HCT116 (cell line): Measurements from ENCODE around the gene WNT2. TPM values are rescaled to one million over a fixed set of nuclear protein-coding genes. Genes with fewer than 3 reads are reported as not detected.

Experiments
- ATAC-seq: fragments of 200-7000 bp; cut with Tn5 transposase; 2 replicates; pipeline ENCODE4 v1.9.1; 2020; ENCODE audit warnings: mild to moderate bottlenecking, moderate library complexity
- BruUV-seq: library from RNA; stranded (reverse); fragments of 400-500 nt; replicated peaks from 2 replicates; lab custom pipeline; 2021; lab: Mats Ljungman, UMichigan
- CTCF ChIA-PET: fragments of 300-600 bp; sonication (Branson Sonifier 250); formaldehyde crosslinking; loops from one replicate; lab custom pipeline; 2021; ENCODE audit warnings: antibody characterized with exemption; lab: Charles Lee
- POLR2A ChIA-PET: fragments of 300-600, 350-600 bp; sonication (Branson Sonifier 250); formaldehyde crosslinking; loops from one replicate; lab custom pipeline; 2021; ENCODE audit warnings: antibody characterized with exemption; lab: Charles Lee
- RAD21 ChIA-PET, 2 experiments: fragments of 300-600 bp; sonication (Branson Sonifier 250); formaldehyde crosslinking; loops; one replicate each; lab custom pipeline; 2023; ENCODE audit warnings: low total read pairs in 2 of 2; ENCODE audit not compliant: uncharacterized antibody in 2 of 2, unreplicated experiment in 2 of 2, low non-redundant PET in 1 of 2; lab: Charles Lee
- DNase-seq: peaks from one replicate; pipeline ENCODE4 v3.0.0-alpha.2; 2010; ENCODE audit warnings: low read depth, low spot score
- H2AFZ ChIP-seq: fragments of 200-600 bp; shearing (Covaris generic), sonication (generic); 2 replicates; pipeline ENCODE4 v1.6.1; 2017; ENCODE audit warnings: low read depth, mixed run types, mixed read lengths, antibody characterized with exemption, low read length; ENCODE audit not compliant: poor library complexity, severe bottlenecking
- H3K27ac ChIP-seq: 2 replicates; pipeline ENCODE4 v1.5.1; 2012; ENCODE audit warnings: low read depth, low read length
- H3K27me3 ChIP-seq: fragments of 200-600 bp; sonication (generic); 2 replicates; pipeline ENCODE4 v1.6.1; 2016; ENCODE audit warnings: mixed run types, low read length, mixed read lengths; ENCODE audit not compliant: insufficient read depth
- H3K36me3 ChIP-seq, 2 experiments: fragments of 200-500 bp in 1 of 2; fragments of 200-600 bp in 1 of 2; sonication (Bioruptor generic) in 1 of 2; sonication (generic) in 1 of 2; 2 replicates each; pipeline versions ENCODE4 v1.5.1 to v1.6.1; 2014 to 2016; ENCODE audit warnings: low read length in 2 of 2, inconsistent platforms in 1 of 2, mixed read lengths in 1 of 2, mixed run types in 1 of 2; ENCODE audit not compliant: insufficient read depth in 2 of 2, control insufficient read depth in 1 of 2
- H3K4me1 ChIP-seq, 2 experiments: fragments of 200-600 bp in 1 of 2; sonication (generic) in 1 of 2; 2 replicates each; pipeline versions ENCODE4 v1.5.1 to v1.6.1; 2012 to 2017; ENCODE audit warnings: low read length in 2 of 2, inconsistent platforms in 1 of 2, mild to moderate bottlenecking in 1 of 2, mixed read lengths in 1 of 2, mixed run types in 1 of 2, moderate library complexity in 1 of 2; ENCODE audit not compliant: insufficient read depth in 2 of 2, control insufficient read depth in 1 of 2
- H3K4me2 ChIP-seq: fragments of 200-600 bp; sonication (generic); 2 replicates; pipeline ENCODE4 v1.6.1; 2017; ENCODE audit warnings: mixed run types, low read length, mixed read lengths
- H3K4me3 ChIP-seq, 2 experiments: fragments of 200-600 bp in 1 of 2; sonication (generic) in 1 of 2; replicated peaks in 1 of 2; 2 replicates each; pipeline ENCODE4 v1.5.1; 2011 to 2016; ENCODE audit warnings: low read length in 2 of 2, control low read depth in 1 of 2, low read depth in 1 of 2, mild to moderate bottlenecking in 1 of 2, mixed read lengths in 1 of 2, mixed run types in 1 of 2
- H3K79me2 ChIP-seq: fragments of 200-600 bp; sonication (generic); 2 replicates; pipeline ENCODE4 v1.6.1; 2017; ENCODE audit warnings: mild to moderate bottlenecking, mixed run types, low read length, moderate library complexity, mixed read lengths; ENCODE audit not compliant: insufficient read depth
- H3K9ac ChIP-seq: fragments of 200-600 bp; sonication (generic); 2 replicates; pipeline ENCODE4 v1.6.1; 2016; ENCODE audit warnings: low read length, mixed read lengths
- H3K9me2 ChIP-seq: fragments of 200-600 bp; sonication (generic), shearing (Covaris generic); 2 replicates; pipeline ENCODE4 v1.6.1; 2017; ENCODE audit warnings: mixed run types, mild to moderate bottlenecking, moderate library complexity; ENCODE audit not compliant: insufficient read depth
- H3K9me3 ChIP-seq, 2 experiments: fragments of 200-500 bp in 1 of 2; fragments of 200-600 bp in 1 of 2; sonication (Bioruptor generic) in 1 of 2; sonication (generic) in 1 of 2; 2 replicates each; pipeline ENCODE4 v1.6.1; 2014 to 2017; ENCODE audit warnings: low read length in 2 of 2, mixed read lengths in 2 of 2, inconsistent platforms in 1 of 2, low read depth in 1 of 2, mild to moderate bottlenecking in 1 of 2, mixed run types in 1 of 2, moderate library complexity in 1 of 2; ENCODE audit not compliant: control insufficient read depth in 1 of 2, insufficient read depth in 1 of 2
- H4K20me1 ChIP-seq: fragments of 200-600 bp; sonication (generic), shearing (Covaris generic); 2 replicates; pipeline ENCODE4 v1.6.1; 2017; ENCODE audit warnings: mixed run types, mild to moderate bottlenecking, moderate library complexity; ENCODE audit not compliant: insufficient read depth
- EGR1 ChIP-seq: IDR thresholded peaks from 2 replicates; pipeline ENCODE4 v1.6.1; 2012; ENCODE audit warnings: low read depth
- EZH2 ChIP-seq: fragments of 200-600 bp; sonication (generic); IDR thresholded peaks from 2 replicates; pipeline ENCODE4 v1.6.1; 2017; ENCODE audit warnings: antibody characterized with exemption, mixed run types
- EZH2phosphoT487 ChIP-seq: fragments of 200-600 bp; IDR thresholded peaks from 2 replicates; pipeline ENCODE4 v1.6.1; 2018; ENCODE audit warnings: antibody characterized with exemption, borderline replicate concordance
- FOSL1 ChIP-seq: IDR thresholded peaks from 2 replicates; pipeline ENCODE4 v1.6.1; 2012; ENCODE audit warnings: low read depth
- RAD21 ChIP-seq: IDR thresholded peaks from 2 replicates; pipeline ENCODE4 v1.6.1; 2012; ENCODE audit warnings: low read depth, mild to moderate bottlenecking
- SIN3A ChIP-seq: IDR thresholded peaks from 2 replicates; pipeline ENCODE4 v1.6.1; 2012; ENCODE audit warnings: low read depth
- SP1 ChIP-seq: IDR thresholded peaks from 2 replicates; pipeline ENCODE4 v1.6.1; 2012; ENCODE audit warnings: low read depth
- intact Hi-C: fragments of 100-400 bp; cut with micrococcal nuclease; formaldehyde crosslinking; loops from 2 replicates; pipeline ENCODE4 v1.10.0; 2022
- total RNA-seq: library from RNA; stranded (reverse); gene quantifications from one replicate; pipeline ENCODE4 v1.2.1, GENCODE V29; 2021; ENCODE audit not compliant: unreplicated experiment
- TF ChIP-seq, protein P1 (sequence below): IDR thresholded peaks from 2 replicates; pipeline ENCODE4 v1.6.1; 2012
- TF ChIP-seq, protein P2 (sequence below): IDR thresholded peaks from 2 replicates; pipeline ENCODE4 v1.6.1; 2011; ENCODE audit warnings: mild to moderate bottlenecking, low read length, moderate library complexity; ENCODE audit not compliant: insufficient replicate concordance; ENCODE audit errors: extremely low read depth

The WNT2 gene
- total RNA-seq, 1 experiment from 2014 or later: 0.12 TPM

DNA sequence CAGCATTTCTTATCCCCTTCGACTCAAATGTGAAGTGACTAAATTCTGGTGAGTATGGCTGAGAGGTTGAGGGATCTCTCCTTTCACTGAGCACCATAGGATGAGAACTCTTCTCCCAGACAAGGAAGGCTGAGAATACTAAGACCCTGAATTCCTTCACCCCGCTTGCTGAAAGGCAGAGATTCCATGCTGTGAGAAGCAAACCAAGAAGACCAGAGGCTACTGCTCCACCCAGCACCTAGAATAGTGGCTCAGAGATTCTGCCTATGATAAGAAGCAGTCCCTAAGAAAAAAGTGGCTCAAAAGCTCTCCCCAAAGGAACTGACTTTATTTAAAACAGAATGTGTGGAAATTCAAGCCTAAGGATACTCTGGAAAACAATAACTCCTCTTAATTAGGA is 26.7 kb upstream of the WNT2 start:
- Histone ChIP-seq H3K27ac (no peak overlapping the region), H2AFZ (no peak overlapping the region), H3K36me3 (no peaks in the 10 kb centered on the region), H3K4me1 (peaks cover 2 to 11% of the 10 kb centered on the region in 2 experiments; a peak in 2 of 4 replicates), H3K9me3 (no peaks in the 10 kb centered on the region), H3K9ac (no peak overlapping the region), H4K20me1 (no peaks in the 10 kb centered on the region), H3K9me2 (no peaks in the 10 kb centered on the region), H3K79me2 (no peaks in the 10 kb centered on the region), H3K27me3 (no peaks in the 10 kb centered on the region), H3K4me2 (0 out of 2 replicates have a peak overlapping the region, but pooled peaks have one; percentile 3), H3K4me3 (no peak overlapping the region)
- BruUV-seq: no TSS peak
- peak; percentile 46 for ATAC-seq
- POLR2A ChIA-PET: no interaction called here
- CTCF ChIA-PET: no interaction called here
- TF ChIP-seq, protein P1, sequence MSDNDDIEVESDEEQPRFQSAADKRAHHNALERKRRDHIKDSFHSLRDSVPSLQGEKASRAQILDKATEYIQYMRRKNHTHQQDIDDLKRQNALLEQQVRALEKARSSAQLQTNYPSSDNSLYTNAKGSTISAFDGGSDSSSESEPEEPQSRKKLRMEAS: no peak
- TF ChIP-seq RAD21: no peak
- TF ChIP-seq, protein P2, sequence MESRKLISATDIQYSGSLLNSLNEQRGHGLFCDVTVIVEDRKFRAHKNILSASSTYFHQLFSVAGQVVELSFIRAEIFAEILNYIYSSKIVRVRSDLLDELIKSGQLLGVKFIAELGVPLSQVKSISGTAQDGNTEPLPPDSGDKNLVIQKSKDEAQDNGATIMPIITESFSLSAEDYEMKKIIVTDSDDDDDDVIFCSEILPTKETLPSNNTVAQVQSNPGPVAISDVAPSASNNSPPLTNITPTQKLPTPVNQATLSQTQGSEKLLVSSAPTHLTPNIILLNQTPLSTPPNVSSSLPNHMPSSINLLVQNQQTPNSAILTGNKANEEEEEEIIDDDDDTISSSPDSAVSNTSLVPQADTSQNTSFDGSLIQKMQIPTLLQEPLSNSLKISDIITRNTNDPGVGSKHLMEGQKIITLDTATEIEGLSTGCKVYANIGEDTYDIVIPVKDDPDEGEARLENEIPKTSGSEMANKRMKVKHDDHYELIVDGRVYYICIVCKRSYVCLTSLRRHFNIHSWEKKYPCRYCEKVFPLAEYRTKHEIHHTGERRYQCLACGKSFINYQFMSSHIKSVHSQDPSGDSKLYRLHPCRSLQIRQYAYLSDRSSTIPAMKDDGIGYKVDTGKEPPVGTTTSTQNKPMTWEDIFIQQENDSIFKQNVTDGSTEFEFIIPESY: no peak
- no peak for TF ChIP-seq SP1
- no peak for TF ChIP-seq EZH2phosphoT487
- no peak for TF ChIP-seq EZH2
- TF ChIP-seq FOSL1: no peak
- no peak for TF ChIP-seq SIN3A
- no peak for TF ChIP-seq EGR1
- RAD21 ChIA-PET: no interaction called here
- intact Hi-C loops: no loop called here
- DNase-seq: no peak
